Femur (tissue), 1 donor: ENCODE measurements around the gene ASCC1.
A peak's percentile ranks its signal among the peaks of the same experiment; 100 is the strongest.
"Not testable (repeated sequence)": the region's sequence is repeated elsewhere in the genome, so short reads cannot be mapped to it uniquely, and the experiment has no call there.

Experiments used
- DNase-seq: peaks from one replicate; pipeline ENCODE4 v3.0.0-alpha.2; 2017

Gene ASCC1

GRCh38 chr10:72123616-72124015, 92.5 kb downstream of the ASCC1 start:
- no peak for DNase-seq

GRCh38 chr10:72122221-72122620, 93.9 kb downstream of the ASCC1 start:
- no peak for DNase-seq

- DNase-seq, result no peak
Measured at GRCh38 chr10:72121389-72121788, 94.7 kb downstream of the ASCC1 start.

- no peak for DNase-seq
Measured at GRCh38 chr10:72116372-72116771, 99.7 kb downstream of the ASCC1 start.

- DNase-seq, result no peak
Measured at GRCh38 chr10:72114706-72115450, 101.2 kb downstream of the ASCC1 start.

- no peak for DNase-seq
Measured at GRCh38 chr10:72110673-72111401, 105.2 kb downstream of the ASCC1 start.

- DNase-seq, result no peak
Measured at GRCh38 chr10:72109636-72110157, 106.4 kb downstream of the ASCC1 start.

GRCh38 chr10:72108830-72109635, 107.0 kb downstream of the ASCC1 start:
- no peak for DNase-seq

- not testable (repeated sequence) for DNase-seq
Measured at GRCh38 chr10:72108004-72108370, 108.1 kb downstream of the ASCC1 start.

- DNase-seq, result no peak
Measured at GRCh38 chr10:72107325-72108003, 108.6 kb downstream of the ASCC1 start.

GRCh38 chr10:72106896-72107295, 109.2 kb downstream of the ASCC1 start:
- DNase-seq, result no peak

- no peak for DNase-seq
Measured at GRCh38 chr10:72106154-72106849, 109.8 kb downstream of the ASCC1 start.

- DNase-seq, result no peak
Measured at GRCh38 chr10:72105710-72106109, 110.4 kb downstream of the ASCC1 start.

GRCh38 chr10:72105098-72105475, 111.0 kb downstream of the ASCC1 start:
- no peak for DNase-seq

GRCh38 chr10:72104472-72105097, 111.5 kb downstream of the ASCC1 start:
- peak; percentile 31 for DNase-seq

GRCh38 chr10:72099600-72099921, 116.5 kb downstream of the ASCC1 start:
- DNase-seq, result no peak

- DNase-seq, result no peak
Measured at GRCh38 chr10:72098836-72099599, 117.1 kb downstream of the ASCC1 start.

- DNase-seq, result no peak
Measured at GRCh38 chr10:72098301-72098835, 117.7 kb downstream of the ASCC1 start.

GRCh38 chr10:72097448-72098300, 118.4 kb downstream of the ASCC1 start:
- no peak for DNase-seq
